Type B pancreatic cell (in vitro differentiated cells): ENCODE data around the gene UBE2G1. TPM values are rescaled to one million over a fixed set of nuclear protein-coding genes. Genes with fewer than 3 reads are reported as not detected.
A peak's percentile ranks its signal among the peaks of the same experiment; 100 is the strongest.

Experiments
- DNase-seq: peaks from one replicate; pipeline ENCODE4 v3.0.0; 2021; ENCODE audit warnings: mixed read lengths; ENCODE audit not compliant: unreplicated experiment; ENCODE audit errors: extremely low spot score
- H3K27ac Mint-ChIP-seq: 2 replicates; pipeline ENCODE4 v1.8.0; 2021; ENCODE audit warnings: mild to moderate bottlenecking, mixed read lengths
- H3K27me3 Mint-ChIP-seq: 2 replicates; pipeline ENCODE4 v1.8.0; 2021; ENCODE audit warnings: mixed read lengths
- H3K36me3 Mint-ChIP-seq: 2 replicates; pipeline ENCODE4 v1.8.0; 2021; ENCODE audit warnings: mixed read lengths
- H3K4me1 Mint-ChIP-seq: one replicate; pipeline ENCODE4 v1.8.0; 2021; ENCODE audit warnings: mixed read lengths; ENCODE audit not compliant: unreplicated experiment
- H3K4me3 Mint-ChIP-seq: 2 replicates; pipeline ENCODE4 v1.8.0; 2021; ENCODE audit warnings: mild to moderate bottlenecking, mixed read lengths
- H3K9me3 Mint-ChIP-seq: 2 replicates; pipeline ENCODE4 v1.8.0; 2021; ENCODE audit warnings: mixed read lengths
- CTCF ChIP-seq: fragments of 200-600 bp; sonication (generic); conservative IDR thresholded peaks from 2 replicates; pipeline ENCODE4 v1.5.0; 2021; ENCODE audit warnings: antibody characterized with exemption, mild to moderate bottlenecking
- total RNA-seq: library from RNA; stranded (reverse); gene quantifications from 2 replicates; pipeline ENCODE4 v1.2.1, GENCODE V29; 2021; ENCODE audit warnings: low replicate concordance

UBE2G1 gene
- total RNA-seq, 1 donor from 2014 or later, result 77.7 TPM

GRCh38 chr17:4334776-4335584 lies 31.5 kb downstream of the UBE2G1 start:
- H3K36me3 Mint-ChIP-seq, result peaks cover 3% of the 10 kb centered on the region

GRCh38 chr17:4334332-4334731 lies 32.1 kb downstream of the UBE2G1 start:
- Mint-ChIP-seq H3K36me3 (peaks cover 6% of the 10 kb centered on the region), H3K27ac (peak overlapping the region; percentile 73), H3K27me3 (no peaks in the 10 kb centered on the region), H3K9me3 (peaks cover 7% of the 10 kb centered on the region), H3K4me1 (peaks cover 23% of the 10 kb centered on the region), H3K4me3 (no peak overlapping the region)
- no peak for TF ChIP-seq CTCF
- DNase-seq, result no peak

More at GRCh38 chr17:4334776-4335584, 31.5 kb downstream of the UBE2G1 start:
- H3K9me3 Mint-ChIP-seq, result peaks cover 1% of the 10 kb centered on the region
- H3K27ac Mint-ChIP-seq, result peak overlapping the region; percentile 73
- peak overlapping the region; percentile 8 for H3K4me3 Mint-ChIP-seq
- no peak for DNase-seq
- no peaks in the 10 kb centered on the region for H3K27me3 Mint-ChIP-seq
- H3K4me1 Mint-ChIP-seq, result peaks cover 20% of the 10 kb centered on the region
- no peak for TF ChIP-seq CTCF

- no peak for DNase-seq
- H3K27ac Mint-ChIP-seq, result peak overlapping the region; percentile 89
- peaks cover 10% of the 10 kb centered on the region for H3K36me3 Mint-ChIP-seq
- H3K4me3 Mint-ChIP-seq, result peak overlapping the region; percentile 50
- peaks cover 7% of the 10 kb centered on the region for H3K9me3 Mint-ChIP-seq
- peaks cover 23% of the 10 kb centered on the region for H3K4me1 Mint-ChIP-seq
- no peak for TF ChIP-seq CTCF
- H3K27me3 Mint-ChIP-seq, result no peaks in the 10 kb centered on the region
Measured at GRCh38 chr17:4333041-4333440, 33.4 kb downstream of the UBE2G1 start.

GRCh38 chr17:4332296-4332970 lies 34.0 kb downstream of the UBE2G1 start:
- Mint-ChIP-seq H3K36me3 (peaks cover 15% of the 10 kb centered on the region), H3K27me3 (no peaks in the 10 kb centered on the region), H3K27ac (peak overlapping the region; percentile 89), H3K4me1 (peaks cover 25% of the 10 kb centered on the region), H3K4me3 (peak overlapping the region; percentile 9), H3K9me3 (peaks cover 7% of the 10 kb centered on the region)
- DNase-seq, result no peak
- TF ChIP-seq CTCF, result no peak

- H3K4me1 Mint-ChIP-seq, result peaks cover 28% of the 10 kb centered on the region
- peaks cover 18% of the 10 kb centered on the region for H3K36me3 Mint-ChIP-seq
- peaks cover 7% of the 10 kb centered on the region for H3K9me3 Mint-ChIP-seq
Measured at GRCh38 chr17:4331614-4332013, 34.9 kb downstream of the UBE2G1 start.

More at GRCh38 chr17:4331614-4332013, 34.9 kb downstream of the UBE2G1 start:
- H3K27me3 Mint-ChIP-seq, result no peaks in the 10 kb centered on the region
- peak overlapping the region; percentile 67 for H3K27ac Mint-ChIP-seq
- DNase-seq, result no peak
- no peak for TF ChIP-seq CTCF
- H3K4me3 Mint-ChIP-seq, result peak overlapping the region; percentile 42
